ENCODE measurements around the gene DZIP1. TPM values are rescaled to one million over a fixed set of nuclear protein-coding genes. Genes with fewer than 3 reads are reported as not detected.

Gene DZIP1
- total RNA-seq, 1 donor: 38.9 TPM

- DNase-seq (ENCODE audit: low read depth): no peak
- no peak for TF ChIP-seq CTCF (IDR thresholded peaks at IDR 0.05; ENCODE audit: insufficient read depth, low read depth, low read length)
- no peak overlapping the region for H3K4me3 ChIP-seq (ENCODE audit: low read depth, low read length)
Measured at GRCh38 chr13:95620825-95621498, 23.5 kb downstream of the DZIP1 start.

DNA sequence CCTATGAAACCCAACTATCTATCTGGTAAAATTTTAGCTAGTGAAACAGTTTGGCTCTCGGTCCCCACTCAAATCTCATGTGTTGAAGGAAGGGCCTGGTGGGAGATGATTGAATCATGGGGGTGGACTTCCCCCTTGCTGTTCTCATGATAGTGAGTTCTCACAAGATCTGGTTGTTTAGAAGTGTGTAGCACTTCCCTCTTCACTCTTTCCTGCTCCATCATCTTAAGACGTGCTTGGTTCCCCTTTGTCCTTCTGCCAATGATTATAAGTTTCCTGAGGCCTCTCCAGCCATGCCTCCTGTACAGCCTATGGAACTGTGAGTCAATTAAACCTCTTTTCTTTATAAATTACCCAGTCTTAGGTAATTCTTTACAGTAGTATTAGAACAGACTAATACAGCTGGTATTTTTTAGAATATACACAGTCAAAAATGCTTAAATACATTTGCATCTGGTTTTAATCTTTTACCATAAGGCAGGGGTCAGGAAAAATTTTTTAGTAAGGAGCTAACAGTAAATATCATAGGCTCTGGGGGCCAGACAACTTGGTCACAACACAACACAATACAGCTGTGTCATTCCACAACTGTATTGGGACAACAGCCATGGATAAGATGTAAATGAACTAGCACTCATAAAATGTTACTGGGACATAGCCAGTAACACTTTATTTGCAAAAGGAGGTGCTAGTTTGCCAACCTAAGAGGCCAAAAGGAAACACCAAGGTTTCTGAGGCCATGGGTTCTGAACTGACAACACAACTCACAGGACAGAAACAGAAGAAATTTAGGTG is 24.3 kb downstream of the DZIP1 start:
- no peak overlapping the region for H3K4me3 ChIP-seq (ENCODE audit: low read depth, low read length)
- DNase-seq (ENCODE audit: low read depth): no peak
- TF ChIP-seq CTCF (IDR thresholded peaks at IDR 0.05; ENCODE audit: insufficient read depth, low read depth, low read length): no peak

DNA sequence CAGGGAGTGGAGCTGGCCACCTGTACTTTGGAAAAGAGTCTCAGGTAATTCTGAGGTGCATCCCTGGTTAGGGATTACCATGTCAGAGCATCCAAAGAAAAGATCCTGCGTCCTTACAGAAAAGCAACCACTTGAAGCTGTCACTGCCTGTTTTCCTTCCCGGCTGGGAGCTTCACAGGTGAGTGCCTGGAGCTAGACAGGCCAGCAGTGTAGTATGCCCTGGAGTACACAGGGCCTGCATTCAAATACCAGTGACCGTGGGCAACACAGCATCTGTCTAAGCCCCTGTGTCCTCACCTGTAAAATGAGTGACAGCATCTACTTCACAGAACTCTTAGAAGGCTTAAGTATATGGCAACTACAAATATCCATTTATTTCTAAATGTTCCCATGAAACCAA is 29.0 kb downstream of the DZIP1 start:
- no peak for DNase-seq (ENCODE audit: low read depth)
- H3K4me3 ChIP-seq (ENCODE audit: low read depth, low read length): no peak overlapping the region
- TF ChIP-seq CTCF (IDR thresholded peaks at IDR 0.05; ENCODE audit: insufficient read depth, low read depth, low read length): no peak

DNA sequence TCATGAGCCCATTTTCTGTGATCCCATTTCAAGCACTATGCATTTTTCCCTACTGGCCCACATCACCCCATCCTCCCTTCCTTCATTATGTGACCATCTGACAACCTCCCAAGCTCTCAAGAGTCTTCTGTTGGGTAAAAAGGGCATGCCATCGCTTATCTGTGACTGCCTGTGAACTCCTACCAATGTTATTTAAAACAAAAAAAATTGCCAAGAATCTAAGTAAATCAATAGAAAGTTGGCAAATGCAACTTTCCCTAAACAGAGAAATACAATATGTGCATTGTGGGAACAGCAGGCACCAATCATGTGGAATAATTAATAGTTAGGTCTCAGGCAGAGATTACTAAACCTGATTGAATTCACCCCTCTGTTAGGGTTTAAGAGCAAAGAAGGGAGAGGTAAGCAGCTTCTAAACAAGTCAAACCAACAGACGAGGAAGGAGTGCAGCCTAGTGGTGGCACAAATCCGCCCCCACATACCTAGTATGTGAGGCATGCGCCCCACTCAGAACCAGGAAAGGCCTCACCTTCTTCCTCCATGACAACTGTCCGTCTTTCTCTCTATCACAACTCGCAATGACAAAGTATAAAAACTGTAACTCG is 29.8 kb downstream of the DZIP1 start:
- H3K4me3 ChIP-seq (ENCODE audit: low read depth, low read length): no peak overlapping the region
- no peak for DNase-seq (ENCODE audit: low read depth)
- no peak for TF ChIP-seq CTCF (IDR thresholded peaks at IDR 0.05; ENCODE audit: insufficient read depth, low read depth, low read length)

DNA sequence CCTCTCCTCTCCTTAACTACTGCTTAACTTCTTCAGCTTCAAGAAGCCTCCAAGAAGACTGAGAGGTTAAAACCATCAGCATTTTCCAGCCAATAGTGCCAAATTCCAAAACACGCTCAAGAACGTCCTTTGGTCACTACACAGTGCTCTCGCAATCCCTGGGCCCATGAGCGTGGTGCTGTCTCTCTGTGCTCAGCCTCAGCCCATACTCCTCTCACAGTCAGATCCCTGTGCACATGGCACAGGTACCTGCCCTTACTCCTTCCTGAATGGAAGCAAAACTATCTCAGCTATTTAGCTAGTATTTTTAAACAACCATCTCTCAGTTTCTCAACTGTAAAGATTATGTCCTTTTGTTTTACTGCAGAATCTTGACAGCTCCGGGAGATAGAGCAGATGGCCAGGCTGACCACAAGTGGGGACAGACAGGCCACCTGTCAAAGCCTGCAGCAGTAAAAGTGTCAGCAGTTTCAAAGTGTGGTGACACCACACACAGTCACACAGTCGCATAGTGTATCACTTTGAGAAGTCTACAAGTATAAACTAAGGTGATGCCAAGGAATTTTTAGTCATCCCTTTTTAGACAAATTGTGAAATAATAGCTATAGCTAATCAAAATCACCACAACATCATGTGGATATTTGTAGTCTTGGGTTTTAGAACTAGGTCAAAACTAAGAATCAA is 35.7 kb downstream of the DZIP1 start:
- peak; percentile 62 for DNase-seq (ENCODE audit: low read depth)
- H3K4me3 ChIP-seq (ENCODE audit: low read depth, low read length): no peak overlapping the region
- TF ChIP-seq CTCF (IDR thresholded peaks at IDR 0.05; ENCODE audit: insufficient read depth, low read depth, low read length): no peak

- no peak overlapping the region for H3K4me3 ChIP-seq (ENCODE audit: low read depth, low read length)
- TF ChIP-seq CTCF (IDR thresholded peaks at IDR 0.05; ENCODE audit: insufficient read depth, low read depth, low read length): no peak
- no peak for DNase-seq (ENCODE audit: low read depth)
Measured at GRCh38 chr13:95607366-95607765, 37.1 kb downstream of the DZIP1 start.
